8988T (cell line): ENCODE measurements around the gene FRMPD1.
A peak's percentile ranks its signal among the peaks of the same experiment; 100 is the strongest.
"Not testable (repeated sequence)": the region's sequence is repeated elsewhere in the genome, so short reads cannot be mapped to it uniquely, and the experiment has no call there.

Source experiments
- DNase-seq: peaks from one replicate; pipeline ENCODE4 v3.0.0; 2011

The FRMPD1 gene, protein sequence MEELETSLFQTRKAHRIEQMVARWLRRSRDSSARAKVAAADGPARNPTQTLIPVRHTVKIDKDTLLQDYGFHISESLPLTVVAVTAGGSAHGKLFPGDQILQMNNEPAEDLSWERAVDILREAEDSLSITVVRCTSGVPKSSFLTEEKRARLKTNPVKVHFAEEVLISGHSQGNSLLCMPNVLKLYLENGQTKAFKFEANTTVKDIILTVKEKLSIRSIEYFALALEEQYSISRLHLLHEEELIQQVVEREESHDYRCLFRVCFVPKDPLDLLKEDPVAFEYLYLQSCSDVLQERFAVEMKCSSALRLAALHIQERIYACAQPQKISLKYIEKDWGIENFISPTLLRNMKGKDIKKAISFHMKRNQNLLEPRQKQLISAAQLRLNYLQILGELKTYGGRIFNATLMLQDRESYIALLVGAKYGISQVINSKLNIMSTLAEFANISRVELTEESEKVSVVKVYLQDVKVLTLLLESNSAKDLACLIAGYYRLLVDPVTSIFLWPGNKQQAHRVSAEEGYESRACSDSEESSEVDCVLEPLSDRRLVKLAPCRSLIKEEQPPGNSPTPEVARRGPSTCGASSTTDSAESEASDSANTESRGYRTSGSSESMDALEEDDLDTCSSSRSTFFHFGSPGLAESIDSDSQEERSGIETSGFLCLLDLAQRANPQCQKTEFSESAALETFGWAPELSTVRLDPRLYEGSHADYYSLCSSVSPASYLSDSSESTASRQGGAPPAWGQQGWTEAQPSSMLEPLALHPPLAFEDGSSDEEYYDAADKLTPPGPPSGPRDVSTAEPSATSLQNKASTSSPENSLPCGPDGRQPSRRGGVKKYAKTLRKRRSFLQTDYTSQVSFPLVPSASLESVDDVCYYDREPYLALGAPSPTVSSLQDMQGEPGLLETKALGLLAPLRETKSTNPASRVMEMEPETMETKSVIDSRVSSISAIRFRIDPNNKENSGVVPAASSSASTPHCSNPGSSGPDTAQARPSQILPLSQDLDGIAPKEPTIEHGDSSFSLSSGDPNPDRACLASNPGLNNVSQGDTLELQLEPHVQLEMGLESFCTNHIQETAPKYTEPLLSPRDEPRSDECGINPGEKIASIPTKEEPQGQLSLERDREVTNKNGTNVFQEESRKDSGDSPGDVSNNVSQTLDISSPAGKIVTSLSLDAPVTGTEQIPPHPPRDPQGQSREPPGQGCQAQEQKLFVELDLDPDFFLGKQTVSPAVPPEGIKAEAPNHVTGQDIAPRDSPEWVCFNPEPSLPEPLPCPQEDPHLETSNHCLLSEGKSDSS (N-terminal part only)

DNA sequence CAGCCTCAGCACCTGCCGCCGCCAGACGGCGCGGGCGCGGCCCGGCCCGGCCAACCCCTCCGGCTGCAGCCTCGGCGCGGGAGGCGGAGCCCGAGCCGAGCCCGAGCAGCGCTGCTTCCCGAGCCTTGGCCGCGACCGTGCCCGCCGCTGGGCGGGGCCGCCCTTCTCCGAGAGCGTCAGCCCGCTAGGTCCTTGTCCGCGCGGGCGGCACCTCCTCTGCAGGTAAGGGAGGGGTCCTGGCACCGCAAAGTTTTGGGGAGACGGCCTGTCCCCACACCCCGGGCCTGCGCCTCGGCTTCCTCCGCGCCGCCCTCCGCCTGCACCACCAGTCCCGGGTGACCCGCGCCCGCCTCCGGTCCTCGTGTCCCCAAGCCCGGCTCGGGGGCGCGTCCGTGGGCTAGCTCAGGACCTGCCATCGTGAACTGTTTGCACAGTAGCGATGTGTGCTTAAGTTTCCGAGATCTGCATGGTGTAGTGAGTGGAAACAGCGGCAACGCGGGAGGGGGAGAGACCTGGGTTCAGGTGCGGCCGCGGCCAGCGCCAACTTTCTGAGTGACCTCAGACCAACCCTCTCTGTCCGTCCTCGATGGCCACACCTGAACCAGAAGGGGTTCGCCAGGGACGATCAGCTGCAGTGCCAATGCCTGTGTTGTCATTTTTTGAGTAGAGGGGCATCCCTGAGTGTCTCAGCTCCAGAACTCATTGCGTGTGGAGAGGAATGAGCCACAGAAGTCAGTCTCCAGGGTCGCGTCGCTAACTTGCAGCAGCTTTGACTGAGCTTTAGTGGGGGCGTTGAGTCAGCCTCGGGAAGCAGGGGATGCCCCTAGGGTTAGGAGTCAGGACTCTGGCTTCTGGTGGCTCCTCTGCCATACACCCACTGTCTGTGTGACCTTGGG lies at the start of gene FRMPD1:
Gene FRMPD1 (plus strand): TSS at position 82 of the 896 bp plus-strand sequence. CDS start 41,688 bp downstream, outside the sequence.
- DNase-seq = peak; percentile 74

GRCh38 chr9:37602061-37602460 lies 48.7 kb upstream of the FRMPD1 start:
- not testable (repeated sequence) for DNase-seq

DNA sequence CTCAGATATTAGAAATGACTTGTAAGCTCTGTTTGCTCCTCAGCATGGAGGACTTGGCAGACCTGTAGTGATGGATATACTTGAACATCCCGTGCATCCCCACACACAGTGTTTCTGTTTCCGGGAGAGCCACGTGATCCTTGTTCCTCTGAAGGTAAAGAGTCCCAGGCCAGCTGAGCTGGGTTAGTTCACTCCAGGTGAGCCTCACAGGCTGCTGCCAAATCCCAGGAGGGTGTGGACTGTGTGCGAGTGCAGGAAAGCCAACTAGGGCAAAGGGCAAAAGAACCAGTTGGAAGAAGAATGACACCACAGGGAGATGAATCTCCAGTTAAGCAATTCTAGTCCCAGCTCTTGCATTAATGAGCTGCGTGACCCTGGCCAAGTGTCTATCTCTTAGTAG lies 47.9 kb upstream of the FRMPD1 start:
- DNase-seq = no peak

GRCh38 chr9:37604296-37604695 lies 46.5 kb upstream of the FRMPD1 start:
- DNase-seq = no peak

DNA sequence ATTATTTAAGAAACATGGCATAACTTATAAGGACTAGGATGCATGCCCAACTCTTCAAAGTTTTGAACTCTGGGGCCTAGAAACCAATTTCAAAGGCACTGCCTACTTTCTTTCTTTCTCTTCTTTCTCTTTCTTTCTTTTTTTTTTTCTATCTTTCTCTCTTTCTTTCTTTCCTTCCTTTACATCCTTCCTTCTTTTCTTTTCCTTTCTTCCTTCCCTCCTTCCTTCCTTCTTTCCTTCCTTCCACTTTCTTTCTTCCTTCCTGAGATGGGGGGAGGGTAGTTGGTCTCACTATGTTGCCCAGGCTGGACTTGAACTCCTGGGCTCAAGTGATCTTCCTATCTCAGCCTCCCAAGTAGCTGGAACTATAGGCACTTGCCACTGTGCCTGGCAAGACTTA lies 42.5 kb upstream of the FRMPD1 start:
- no peak for DNase-seq

DNA sequence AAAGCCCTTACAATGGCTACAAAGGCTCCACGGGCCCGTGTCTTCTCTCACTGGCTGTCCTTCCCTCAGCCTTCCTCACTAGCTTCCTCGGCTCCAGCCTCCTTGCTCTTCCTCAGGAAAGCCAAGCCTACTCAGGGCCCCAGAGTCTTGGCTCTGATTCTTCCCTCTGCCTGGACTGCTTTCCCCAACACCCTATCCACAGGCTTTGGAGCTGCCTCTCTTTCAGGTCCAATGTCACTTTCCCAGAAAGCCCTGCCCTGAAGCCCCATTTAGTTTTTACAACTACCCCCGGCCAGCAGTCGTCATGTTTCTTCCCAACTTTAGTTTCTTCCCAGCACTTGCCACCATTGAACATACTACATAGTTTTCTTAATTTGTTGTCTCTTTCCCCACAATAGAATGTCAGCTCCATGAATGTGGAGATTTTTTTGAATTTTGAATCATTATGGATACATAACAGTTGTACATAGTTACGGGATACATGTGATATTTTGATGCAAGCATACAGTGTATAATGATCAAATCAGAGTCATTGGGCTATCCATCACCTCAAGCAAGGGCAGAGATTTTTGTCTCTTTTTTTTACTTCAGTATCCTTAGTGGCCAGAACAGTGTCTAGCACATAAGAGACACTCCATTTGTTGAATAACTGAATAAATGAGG lies 40.9 kb upstream of the FRMPD1 start:
- DNase-seq = no peak

- DNase-seq = no peak
Measured at GRCh38 chr9:37611014-37611413, 39.7 kb upstream of the FRMPD1 start.

- no peak for DNase-seq
Measured at GRCh38 chr9:37611961-37612360, 38.8 kb upstream of the FRMPD1 start.

DNA sequence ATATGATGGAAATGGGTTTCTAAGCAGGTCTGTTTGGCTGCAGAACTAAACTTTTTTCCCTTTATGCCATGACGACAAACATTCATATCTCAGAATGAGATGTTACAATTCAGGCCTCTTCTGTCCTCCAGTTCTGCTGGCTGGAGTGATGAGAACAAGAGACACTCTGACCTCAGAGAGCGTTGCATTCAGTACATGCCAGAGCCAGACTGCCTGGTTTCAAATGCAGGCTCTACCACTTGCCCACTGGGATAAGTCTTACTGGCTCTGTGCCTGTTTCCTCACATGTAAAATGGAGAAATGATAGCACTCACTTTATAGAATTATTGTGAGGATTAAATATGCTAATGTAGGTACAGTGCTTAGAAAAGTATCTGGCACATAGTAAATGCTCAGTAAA lies 33.6 kb upstream of the FRMPD1 start:
- no peak for DNase-seq

DNA sequence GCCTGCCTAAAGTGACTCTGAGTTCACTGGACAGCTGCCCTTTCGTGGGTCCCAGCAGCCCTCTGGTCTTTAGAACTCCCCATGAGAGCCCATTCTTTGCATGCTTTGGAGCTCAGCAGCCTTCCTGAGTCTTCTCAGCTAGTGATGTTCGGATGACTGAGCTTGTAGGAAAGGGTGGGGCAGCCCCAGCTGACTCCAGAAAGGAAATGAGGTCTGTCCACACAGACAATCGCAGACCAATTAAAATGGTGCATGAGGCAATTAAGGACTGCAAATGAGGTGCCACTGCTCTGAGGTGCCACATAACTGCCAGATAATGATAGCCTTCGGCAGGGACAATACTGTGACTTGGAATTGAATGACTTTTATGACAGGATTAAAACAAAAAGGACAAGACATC lies 32.9 kb upstream of the FRMPD1 start:
- no peak for DNase-seq

DNA sequence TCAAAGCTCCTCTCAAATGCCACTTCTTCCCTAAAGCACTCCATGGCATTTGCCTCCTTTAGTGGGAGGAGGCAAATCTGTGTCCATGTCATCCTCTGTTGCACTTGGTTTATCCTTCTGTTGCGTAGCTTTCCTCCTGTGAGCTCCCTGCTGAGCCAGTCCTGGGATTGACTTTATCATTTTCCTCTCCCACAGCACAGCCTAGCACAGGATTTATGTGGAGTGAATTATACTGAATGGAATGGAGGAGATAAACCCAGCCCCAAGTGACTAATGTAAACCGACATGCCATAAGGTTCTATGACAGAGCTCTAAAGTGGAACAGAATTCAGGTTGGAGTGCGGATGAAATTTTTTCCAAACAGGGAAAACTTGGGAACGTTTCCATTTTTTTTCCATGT lies 31.9 kb upstream of the FRMPD1 start:
- no peak for DNase-seq

- no peak for DNase-seq
Measured at GRCh38 chr9:37619806-37620205, 30.9 kb upstream of the FRMPD1 start.

DNA sequence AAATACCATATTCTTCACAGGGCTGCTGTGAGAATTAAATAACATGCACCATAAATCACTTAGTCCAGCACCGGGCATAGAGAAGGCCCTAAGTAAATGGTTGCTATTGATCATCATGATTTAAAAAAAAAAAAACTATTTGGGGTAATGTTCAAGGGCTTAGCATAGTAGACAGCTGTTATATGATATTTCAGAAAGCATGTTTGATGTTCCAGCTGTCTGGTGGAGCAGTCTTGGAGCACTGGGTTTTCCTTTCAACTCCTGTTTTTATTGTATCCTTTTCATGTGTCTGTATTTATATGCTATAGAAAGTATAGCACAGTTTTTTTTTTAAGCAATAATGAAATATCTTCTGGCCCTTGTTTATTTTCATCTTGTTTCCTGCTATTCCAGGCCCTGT lies 30.4 kb upstream of the FRMPD1 start:
- DNase-seq = no peak

- no peak for DNase-seq
Measured at GRCh38 chr9:37621273-37622121, 29.3 kb upstream of the FRMPD1 start.

DNA sequence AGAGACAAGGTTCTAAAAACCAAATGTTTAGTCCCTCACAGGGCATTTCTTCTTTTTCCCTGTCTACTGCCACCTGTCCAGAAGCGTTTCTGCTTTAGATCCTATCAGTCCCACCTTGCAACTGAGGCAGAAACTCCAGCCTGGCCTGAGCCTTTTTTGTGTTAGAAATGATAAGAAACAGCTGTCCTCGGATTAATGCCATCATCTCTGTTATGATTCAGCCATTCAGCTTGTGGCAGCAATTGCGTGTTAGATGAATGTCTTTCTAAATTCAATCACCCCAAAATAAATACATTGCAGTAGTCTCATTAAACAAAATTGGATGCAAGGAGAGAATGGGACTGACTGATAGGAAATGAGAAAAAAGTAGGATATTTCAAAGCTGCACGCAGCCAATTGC lies 28.3 kb upstream of the FRMPD1 start:
- no peak for DNase-seq

DNA sequence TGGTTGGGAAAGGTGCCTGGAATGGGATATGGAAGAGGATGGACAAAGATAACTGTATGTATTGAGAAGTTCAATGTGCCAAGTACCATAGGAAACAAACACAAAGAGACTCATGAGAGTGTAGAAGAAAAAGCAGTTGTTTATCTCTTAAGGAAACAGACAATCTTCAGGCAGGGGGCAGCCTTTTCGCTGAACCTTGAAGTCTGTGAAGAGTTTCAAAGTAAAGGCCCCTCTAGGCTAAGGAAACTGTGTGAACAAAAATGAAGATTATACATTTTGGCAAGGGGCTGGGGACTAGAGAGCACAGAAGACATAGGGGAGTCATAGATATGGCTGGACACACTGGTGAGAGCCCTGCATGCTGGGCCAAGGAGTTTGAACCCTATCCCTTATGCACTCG lies 27.5 kb upstream of the FRMPD1 start:
- no peak for DNase-seq

GRCh38 chr9:37624073-37624472 lies 26.7 kb upstream of the FRMPD1 start:
- DNase-seq = no peak

- no peak for DNase-seq
Measured at GRCh38 chr9:37625036-37625757, 25.6 kb upstream of the FRMPD1 start.

GRCh38 chr9:37625758-37626147 lies 25.0 kb upstream of the FRMPD1 start:
- DNase-seq = no peak
